ENCODE data around the gene ATP11C.

The ATP11C gene

DNA sequence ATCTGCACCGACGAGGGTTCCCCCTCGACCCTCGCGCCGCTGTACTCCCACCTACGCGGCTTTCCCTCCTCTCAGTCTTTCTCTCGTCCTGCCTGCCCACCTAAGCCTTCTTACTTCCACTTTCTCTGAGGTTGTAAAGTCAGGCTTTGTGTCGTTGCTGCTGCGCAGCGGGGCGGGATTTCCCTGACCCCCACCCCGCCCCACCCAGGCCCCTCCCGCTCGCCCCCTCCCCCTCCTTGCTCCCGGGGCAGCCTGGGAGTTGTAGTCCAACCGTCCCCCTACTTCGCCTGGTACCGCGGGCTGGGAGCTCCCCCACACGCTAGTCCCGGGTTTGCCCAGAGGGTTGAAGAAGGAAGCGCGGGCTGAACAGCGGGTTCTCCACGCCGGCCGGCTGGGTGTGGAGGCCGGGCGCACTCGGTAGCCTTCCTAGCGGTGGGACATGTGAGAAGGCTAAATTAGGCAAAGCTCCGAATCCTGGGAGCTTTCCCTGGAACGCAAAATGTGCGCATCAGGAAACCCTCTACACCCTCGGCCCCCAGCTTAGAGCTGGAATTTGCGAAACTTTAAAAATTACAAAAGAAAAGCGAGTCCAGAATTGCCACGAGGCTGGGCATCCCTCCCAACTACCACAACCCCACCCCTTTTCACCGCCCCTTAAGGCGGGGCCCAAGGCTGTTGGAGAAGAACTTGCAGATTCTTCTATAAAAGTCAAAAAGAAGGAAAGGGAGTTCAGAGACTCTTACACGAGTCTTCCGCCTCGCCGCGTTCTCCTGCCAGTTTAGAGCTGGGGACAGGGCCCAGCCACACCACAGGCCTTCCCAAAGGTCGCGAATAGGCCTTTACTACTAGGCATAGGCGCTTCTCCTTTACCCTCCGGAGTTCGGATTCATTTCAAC is at the start of gene ATP11C:
Gene ATP11C (minus strand): TSS at position 153 of the 896 bp plus-strand sequence. CDS start 1,011 bp downstream, outside the sequence.
- H3K27ac ChIP-seq = peak within 1 kb of the TSS; percentile 77
- no peak for TF ChIP-seq CTCF (conservative IDR thresholded peaks at IDR 0.05)

GRCh38 chrX:139974471-139974870 is 41.6 kb upstream of the ATP11C start:
- no peak overlapping the region for H3K27ac ChIP-seq

DNA sequence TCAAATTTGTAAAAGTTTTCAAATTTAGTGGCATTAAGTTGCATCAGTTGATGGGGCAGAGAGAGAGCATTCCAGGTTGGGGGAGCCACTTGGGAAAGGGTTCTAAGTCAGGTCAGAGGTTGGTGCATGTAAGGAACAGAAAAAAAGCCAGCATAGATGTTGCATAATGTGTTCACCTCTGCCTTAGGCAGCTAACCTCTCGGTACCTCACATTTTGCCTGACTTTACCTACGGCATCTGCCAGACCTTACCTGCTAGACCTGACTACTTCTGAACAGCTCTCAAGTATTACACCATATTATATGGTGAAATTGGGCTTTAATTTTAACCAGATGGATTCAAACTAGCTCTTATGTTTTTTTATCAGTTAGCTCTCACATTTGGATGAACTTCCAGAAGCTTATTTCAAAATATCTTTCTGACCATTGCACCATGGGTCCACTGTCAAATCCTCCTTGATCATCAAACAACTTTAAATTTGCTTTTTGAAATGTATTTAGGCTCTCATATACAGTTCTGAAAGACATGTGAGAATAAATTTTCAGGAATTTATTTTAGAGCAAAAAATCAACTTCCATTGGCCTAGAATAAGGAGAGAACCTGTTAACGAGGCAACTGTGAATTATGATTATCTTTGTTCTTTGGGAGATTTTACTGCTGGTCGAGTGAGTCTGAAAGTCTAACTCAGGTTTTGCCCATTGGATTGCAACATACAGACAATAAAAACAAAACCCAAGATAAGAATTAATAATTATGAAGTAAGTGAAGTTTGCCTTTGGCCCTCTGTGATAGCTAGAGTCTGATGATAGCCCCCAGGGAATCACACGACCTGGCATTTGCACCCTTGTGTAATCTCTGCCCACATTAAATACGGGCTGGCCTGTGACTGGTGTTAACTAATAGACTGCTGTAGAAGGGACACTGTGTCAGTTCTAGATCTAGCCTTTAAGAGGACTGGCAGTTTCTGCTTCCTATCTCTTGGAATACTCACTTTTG is 40.1 kb upstream of the ATP11C start:
- H3K27ac ChIP-seq = no peak overlapping the region

More at GRCh38 chrX:139974471-139974870, 41.6 kb upstream of the ATP11C start:
- TF ChIP-seq CTCF (conservative IDR thresholded peaks at IDR 0.05) = no peak

DNA sequence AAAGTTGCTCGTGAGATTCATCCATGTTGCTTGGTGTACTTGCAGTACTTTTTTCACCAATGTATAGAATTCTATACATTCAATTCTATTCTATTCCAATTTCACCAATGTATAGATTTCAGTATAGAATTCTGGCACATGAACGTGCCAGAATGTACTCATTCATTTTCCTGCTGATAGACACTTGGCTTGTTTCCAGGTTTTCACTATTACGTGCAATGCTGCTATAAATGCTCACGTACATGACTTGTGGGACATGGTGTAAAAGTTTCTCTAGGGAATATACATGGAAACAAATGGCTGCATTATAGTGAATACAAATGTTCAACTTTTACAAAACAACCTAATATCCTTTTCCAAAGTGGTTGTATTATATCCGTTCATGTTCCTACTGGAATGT is 39.3 kb upstream of the ATP11C start:
- TF ChIP-seq CTCF (conservative IDR thresholded peaks at IDR 0.05) = no peak
- no peak overlapping the region for H3K27ac ChIP-seq

More for the DNA sequence above, 40.1 kb upstream of the ATP11C start:
- TF ChIP-seq CTCF (conservative IDR thresholded peaks at IDR 0.05) = no peak

GRCh38 chrX:139971394-139971749 is 38.5 kb upstream of the ATP11C start:
- H3K27ac ChIP-seq = no peak overlapping the region
- TF ChIP-seq CTCF (conservative IDR thresholded peaks at IDR 0.05) = no peak

DNA sequence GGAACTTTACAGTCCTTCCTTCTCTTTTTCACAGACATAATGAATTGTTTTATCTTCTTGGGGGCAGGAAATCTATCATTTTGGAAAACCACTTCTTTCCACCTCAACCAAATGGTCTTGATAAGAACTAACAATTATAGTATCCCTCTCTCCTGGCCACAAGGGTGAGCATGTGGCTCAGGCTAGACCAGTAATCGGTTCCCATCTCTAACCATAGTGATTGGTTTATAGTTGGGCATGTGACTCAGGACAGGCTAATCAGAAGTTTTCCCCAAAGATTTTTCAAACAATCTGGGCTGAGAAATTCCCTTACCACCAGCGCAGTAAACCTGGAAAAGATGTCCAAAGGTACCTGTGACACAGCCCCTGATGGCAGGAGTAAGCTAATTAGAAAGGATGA is 36.4 kb upstream of the ATP11C start:
- no peak overlapping the region for H3K27ac ChIP-seq
- TF ChIP-seq CTCF (conservative IDR thresholded peaks at IDR 0.05) = no peak

GRCh38 chrX:139967750-139968149 is 34.9 kb upstream of the ATP11C start:
- TF ChIP-seq CTCF (conservative IDR thresholded peaks at IDR 0.05) = no peak
- H3K27ac ChIP-seq = no peak overlapping the region
